ENCODE measurements around the gene GJB2. TPM values are rescaled to one million over a fixed set of nuclear protein-coding genes. Genes with fewer than 3 reads are reported as not detected.

Gene GJB2
- total and polyA plus RNA-seq, 2 experiments from 2014 or later = not detected

GRCh38 chr13:20148501-20149183, 44.1 kb downstream of the GJB2 start (continued):
- no peak for TF ChIP-seq ZNF462 (CRISPR knock-in tag; IDR thresholded peaks at IDR 0.05)
- no peak for TF ChIP-seq POLR2AphosphoS5 (IDR thresholded peaks at IDR 0.05; ENCODE audit: low read depth)
- TF ChIP-seq CREB1 (CRISPR knock-in tag; IDR thresholded peaks at IDR 0.05; ENCODE audit: low read depth) = no peak
- TF ChIP-seq EZH2phosphoT487 (IDR thresholded peaks at IDR 0.05; ENCODE audit: unreplicated experiment) = no peak
- no peak for TF ChIP-seq REST (IDR thresholded peaks at IDR 0.05; ENCODE audit: unreplicated experiment)
- TF ChIP-seq EZH2 (IDR thresholded peaks at IDR 0.05; ENCODE audit: low read depth, unreplicated experiment) = no peak
- no peak for TF ChIP-seq ZNF331 (CRISPR knock-in tag; IDR thresholded peaks at IDR 0.05; ENCODE audit: low read depth)
- TF ChIP-seq ZNF114 (CRISPR knock-in tag; IDR thresholded peaks at IDR 0.05) = no peak
- no peak for TF ChIP-seq CTCF (conservative IDR thresholded peaks at IDR 0.05; ENCODE audit: low read depth in 2 of 2)
- no peak for TF ChIP-seq ETS1 (IDR thresholded peaks at IDR 0.05)
